ENCODE measurements around the gene RWDD3. TPM values are rescaled to one million over a fixed set of nuclear protein-coding genes. Genes with fewer than 3 reads are reported as not detected.
A peak's percentile ranks its signal among the peaks of the same experiment; 100 is the strongest.

Gene RWDD3, protein sequence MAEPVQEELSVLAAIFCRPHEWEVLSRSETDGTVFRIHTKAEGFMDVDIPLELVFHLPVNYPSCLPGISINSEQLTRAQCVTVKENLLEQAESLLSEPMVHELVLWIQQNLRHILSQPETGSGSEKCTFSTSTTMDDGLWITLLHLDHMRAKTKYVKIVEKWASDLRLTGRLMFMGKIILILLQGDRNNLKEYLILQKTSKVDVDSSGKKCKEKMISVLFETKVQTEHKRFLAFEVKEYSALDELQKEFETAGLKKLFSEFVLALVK
- 17.7 and 22.9 TPM in 2 replicates for total RNA-seq (2014; rRNA removed; shearing (Covaris generic))

GRCh38 chr1:95233737-95234500 is at the start of gene RWDD3:
Gene RWDD3 (plus strand): TSS chr1:95234210. CDS start chr1:95234231, 21 bp downstream.
- DNase-seq (ENCODE audit: low read depth), result peak; percentile 91

- no peak for DNase-seq (ENCODE audit: low read depth)
Measured at GRCh38 chr1:95186149-95186548, 47.9 kb upstream of the RWDD3 start.

- DNase-seq (ENCODE audit: low read depth), result no peak
Measured at GRCh38 chr1:95193591-95193990, 40.4 kb upstream of the RWDD3 start.

DNA sequence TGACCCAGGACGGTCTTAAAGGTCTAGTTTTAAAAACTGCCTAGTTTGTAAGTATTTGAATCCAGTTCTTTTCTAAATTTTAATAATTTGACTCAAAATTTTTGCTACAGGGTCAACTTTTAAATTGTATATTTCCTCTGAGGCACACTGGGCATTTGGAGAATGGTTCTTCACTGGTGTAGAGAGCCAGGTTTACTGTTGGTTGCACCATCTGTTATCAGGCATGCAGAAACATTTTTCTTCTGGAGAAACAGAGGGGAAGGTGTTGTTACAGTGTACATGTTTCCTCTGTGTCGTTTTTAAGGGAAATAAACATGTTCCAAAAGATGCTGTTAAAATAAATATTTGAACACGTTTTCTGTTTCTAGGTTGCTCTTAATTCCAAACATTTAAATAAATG is 39.0 kb upstream of the RWDD3 start:
- DNase-seq (ENCODE audit: low read depth), result no peak

- peak; percentile 5 for DNase-seq (ENCODE audit: low read depth)
Measured at GRCh38 chr1:95196017-95196416, 38.0 kb upstream of the RWDD3 start.

DNA sequence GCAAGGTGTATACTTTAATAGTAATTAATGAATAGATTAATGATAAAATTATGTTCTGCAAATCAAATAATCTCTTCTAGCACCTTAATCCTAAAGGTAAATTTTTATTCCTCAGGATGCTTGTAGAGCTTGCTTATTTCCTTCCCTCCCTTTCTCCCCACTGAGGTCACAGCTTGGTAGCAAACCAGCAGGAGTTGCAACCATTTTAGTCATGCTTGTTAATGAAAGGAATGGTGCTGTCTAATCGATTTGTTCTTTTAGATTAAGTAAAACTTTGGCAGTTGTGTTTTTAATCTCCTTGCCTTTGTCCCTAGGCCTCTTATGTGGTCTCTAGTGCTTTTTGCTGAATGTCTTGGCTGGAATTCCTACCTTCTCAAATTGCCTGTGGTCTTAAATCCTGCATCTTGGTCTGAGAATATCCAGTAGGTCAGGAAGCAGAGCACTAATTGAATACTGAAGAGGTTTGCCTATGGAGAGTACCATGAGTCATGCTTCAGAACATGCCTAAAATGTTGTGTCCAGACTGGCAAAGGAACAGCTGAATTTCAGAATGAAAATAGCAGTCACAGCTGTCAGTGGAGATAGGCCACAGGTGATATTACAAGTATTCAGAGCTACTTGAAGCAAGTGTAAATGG is 36.3 kb upstream of the RWDD3 start:
- DNase-seq (ENCODE audit: low read depth), result peak; percentile 84

DNA sequence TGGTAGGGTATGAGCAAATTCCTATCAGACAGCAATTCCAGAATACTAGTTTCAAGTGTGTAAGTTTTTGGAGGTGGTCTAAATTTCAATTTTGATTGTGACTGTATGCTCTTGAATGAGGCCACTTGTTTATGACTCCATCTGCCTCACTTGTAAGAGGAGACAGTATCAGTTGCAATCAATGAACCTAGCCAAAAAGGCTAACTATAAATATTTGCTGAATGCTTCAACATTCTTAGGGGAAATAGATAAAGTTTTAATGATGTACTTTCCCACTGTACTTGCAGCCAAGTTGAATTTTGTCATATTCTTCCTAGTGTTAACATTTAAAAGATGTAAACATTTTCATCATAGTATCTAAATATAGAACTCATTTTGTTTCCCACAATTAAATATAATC is 32.1 kb upstream of the RWDD3 start:
- no peak for DNase-seq (ENCODE audit: low read depth)

DNA sequence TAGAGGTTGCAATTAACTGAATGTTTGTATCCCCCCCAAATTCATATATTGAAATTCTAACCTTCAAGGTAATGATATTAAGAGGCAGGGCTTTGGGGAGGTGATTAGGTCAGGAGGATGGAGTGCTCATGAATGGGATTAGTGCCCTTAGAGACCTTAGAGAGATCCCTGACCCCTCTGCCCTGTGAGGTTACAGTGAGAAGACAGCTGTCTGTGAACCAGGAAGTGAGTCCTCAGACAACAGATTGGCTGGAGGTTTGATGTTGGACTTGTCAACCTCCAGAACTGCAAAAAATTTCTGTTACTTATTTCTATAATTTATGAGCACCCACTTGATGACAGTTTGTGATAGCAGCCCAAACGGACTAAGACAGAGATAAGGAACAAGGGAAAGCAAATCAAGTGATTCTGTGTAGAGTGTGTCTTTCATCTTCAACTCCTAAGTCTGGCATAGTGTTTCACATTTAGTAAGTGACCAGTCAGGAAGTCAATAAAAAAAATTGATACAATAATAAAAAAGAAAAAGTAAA is 30.0 kb upstream of the RWDD3 start:
- no peak for DNase-seq (ENCODE audit: low read depth)

GRCh38 chr1:95206514-95206913 is 27.5 kb upstream of the RWDD3 start:
- no peak for DNase-seq (ENCODE audit: low read depth)

DNA sequence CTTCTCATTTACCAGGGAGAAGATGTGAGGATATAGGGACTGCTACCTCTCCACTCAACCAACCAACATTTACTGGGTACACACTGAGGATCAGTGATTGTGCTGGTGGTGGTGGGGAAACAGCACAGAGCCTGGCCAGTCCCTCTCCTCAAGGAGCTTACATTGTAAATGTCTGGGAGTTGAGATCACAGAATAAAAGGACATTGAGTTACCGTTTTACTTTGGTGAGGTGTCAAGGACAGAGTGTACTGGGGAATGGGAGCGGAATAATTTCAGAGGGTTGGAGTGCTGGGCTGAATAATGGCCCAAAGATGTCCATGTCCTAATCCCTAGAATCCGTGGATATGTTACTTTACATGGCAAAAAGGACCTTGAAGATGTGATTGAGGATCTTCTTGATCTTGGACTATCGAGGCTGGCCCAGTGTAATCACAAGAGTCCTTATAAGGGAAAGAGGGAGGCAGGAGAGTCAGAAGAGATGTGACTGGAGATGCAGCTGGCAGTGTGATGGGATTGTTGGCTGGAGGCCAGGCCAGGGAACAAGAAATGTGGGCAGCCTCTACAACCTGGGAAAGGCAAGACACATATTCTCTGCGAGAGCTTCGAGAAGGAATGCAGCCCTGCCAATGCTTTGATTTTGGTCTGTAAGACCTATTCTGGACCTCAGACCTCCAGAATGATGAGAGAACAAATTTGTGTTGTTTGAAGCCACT is 26.6 kb upstream of the RWDD3 start:
- DNase-seq (ENCODE audit: low read depth), result no peak

GRCh38 chr1:95208876-95209275 is 25.1 kb upstream of the RWDD3 start:
- DNase-seq (ENCODE audit: low read depth), result no peak

DNA sequence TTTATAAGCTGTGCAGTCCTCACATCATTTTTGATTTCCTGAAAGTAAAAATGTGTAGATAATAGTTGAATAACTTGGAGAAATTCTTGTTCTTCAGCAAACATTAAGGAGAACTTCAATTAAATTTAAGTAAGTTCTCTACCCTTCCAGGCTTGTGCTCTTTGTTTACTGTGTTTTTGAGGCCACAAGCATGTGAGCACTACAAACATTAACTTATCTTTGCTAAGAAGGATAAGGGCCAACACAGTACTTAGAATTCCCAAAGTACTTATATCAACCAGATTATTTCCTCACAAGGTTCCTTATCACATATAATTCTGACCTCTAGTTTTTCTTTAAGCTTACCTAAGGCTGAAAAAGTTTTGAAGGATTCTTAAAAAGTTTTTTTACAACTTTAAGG is 24.7 kb upstream of the RWDD3 start:
- no peak for DNase-seq (ENCODE audit: low read depth)

GRCh38 chr1:95216292-95216990 is 17.6 kb upstream of the RWDD3 start:
- DNase-seq (ENCODE audit: low read depth), result no peak

GRCh38 chr1:95217371-95217770 is 16.6 kb upstream of the RWDD3 start:
- no peak for DNase-seq (ENCODE audit: low read depth)

DNA sequence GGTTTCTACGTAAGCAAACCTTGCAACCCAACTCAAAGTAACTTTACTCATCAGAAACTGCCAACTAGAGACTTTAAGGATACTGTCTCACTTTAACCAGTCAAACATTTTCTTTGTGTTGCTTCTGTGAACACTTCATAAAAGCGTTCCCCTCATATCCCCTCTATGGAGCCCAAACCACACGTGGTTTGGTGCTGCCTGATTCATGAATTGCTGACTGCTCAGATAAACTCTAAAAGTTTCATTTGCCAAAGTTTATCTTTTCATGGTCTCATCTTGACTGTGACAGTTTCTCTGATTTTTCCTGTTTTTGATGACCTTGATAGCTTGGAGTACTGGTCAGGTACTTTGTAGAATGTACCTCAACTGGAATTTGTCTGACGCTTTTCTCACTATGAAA is 14.6 kb upstream of the RWDD3 start:
- no peak for DNase-seq (ENCODE audit: low read depth)

- no peak for DNase-seq (ENCODE audit: low read depth)
Measured at GRCh38 chr1:95221306-95221705, 12.7 kb upstream of the RWDD3 start.

DNA sequence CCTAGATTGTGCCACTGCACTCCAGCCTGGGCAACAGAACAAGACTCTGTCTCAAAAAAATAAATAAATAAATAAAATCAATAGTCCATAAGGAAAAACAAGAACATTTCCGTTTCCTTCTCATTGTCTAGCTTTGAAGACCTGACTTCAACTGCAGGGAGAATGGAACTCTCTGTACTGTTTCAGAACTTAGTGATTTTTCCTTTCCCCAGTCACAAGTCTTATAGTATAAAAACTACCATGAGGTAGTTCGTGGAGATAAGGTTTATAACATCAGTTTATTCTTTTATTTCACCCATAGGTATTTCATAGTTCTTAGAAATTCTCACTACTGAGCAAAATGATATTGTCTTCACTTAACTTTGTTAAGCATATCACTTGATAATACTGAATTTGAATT is 11.4 kb upstream of the RWDD3 start:
- DNase-seq (ENCODE audit: low read depth), result no peak

DNA sequence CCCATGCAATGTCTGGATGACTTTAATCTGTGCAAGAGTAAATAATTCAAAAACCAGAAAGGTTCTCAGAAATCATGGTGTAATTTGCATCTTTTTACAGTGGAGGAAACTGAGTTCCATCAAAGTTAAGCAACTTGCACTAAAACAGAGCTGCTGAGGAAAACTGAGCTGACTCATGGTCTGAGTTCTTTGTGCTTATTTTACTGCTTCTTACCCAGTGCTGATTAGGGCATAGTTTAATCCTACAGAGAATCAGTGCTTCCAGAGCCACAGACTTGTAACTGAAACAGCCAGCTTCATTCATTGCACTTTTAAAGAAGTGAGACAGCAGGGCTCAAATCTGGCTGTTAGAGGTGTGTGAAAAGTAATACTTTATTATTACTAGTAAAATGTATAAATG is 10.9 kb upstream of the RWDD3 start:
- peak; percentile 24 for DNase-seq (ENCODE audit: low read depth)

DNA sequence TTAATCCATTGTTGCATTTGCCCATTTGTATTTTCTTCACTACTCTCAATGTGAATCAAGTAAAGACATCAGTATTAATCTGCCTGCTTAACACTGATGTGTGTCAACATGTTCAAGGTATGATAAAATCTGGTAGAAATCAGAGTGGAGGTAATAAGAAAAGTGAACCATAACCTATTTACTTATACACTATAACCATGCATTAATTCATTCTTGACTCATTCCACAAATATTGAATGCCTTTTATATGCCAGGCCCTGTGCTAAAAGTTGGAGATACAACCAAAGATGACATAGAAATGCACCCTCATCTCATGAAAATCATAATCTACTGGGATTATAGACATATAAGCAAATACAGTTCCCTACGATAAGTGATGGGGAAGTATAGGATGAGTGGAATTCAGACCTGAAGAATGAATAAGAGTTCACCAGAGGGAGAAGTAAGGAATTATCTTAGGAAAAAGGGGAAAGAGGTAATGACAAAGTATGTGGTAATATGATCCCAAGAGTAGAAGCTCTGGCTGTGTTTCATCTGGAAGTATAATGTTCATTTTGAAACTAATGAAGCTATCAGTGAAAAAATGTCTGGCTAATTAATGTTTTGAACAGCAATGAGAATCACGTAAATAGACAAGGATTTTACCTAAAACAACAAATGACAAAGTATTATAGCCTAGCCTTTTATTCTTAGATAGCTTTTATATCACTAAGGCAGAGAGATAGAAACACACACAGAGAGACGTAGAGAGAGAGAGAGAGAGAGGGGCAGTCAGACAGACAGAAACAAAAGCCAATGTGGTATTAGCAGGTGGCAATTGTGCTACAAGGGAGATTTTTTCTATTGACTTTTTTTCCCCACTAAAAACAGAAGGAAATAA is 7.0 kb upstream of the RWDD3 start:
- no peak for DNase-seq (ENCODE audit: low read depth)

DNA sequence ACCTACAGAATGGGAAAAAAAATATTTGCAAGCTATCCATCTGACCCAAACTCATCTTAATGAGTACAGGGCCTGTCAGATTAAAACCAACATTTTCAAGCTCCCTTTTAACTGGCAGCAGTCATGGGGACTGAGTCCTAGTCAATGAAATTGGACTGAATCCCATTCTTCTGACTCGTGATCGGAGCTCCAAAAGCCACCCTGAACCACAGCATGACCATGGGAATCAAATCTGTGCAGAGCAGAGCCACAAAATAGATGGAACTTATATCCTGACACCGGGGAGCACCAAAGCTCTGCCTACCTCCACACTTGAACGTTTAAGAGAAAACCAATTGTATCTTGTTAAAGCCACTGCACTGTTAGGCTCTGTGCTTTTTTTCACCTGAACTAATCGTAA is 5.0 kb upstream of the RWDD3 start:
- DNase-seq (ENCODE audit: low read depth), result peak; percentile 38
